HG02852 (cell line): Measurements from ENCODE around the gene FXYD5.
"Not testable (repeated sequence)": the region's sequence is repeated elsewhere in the genome, so short reads cannot be mapped to it uniquely, and the experiment has no call there.

ENCODE experiments used
- ATAC-seq: cut with Tn5 transposase; IDR thresholded peaks from one replicate; pipeline ENCODE4 v1.9.1; 2021; ENCODE audit warnings: mild to moderate bottlenecking, moderate library complexity; ENCODE audit not compliant: unreplicated experiment

Gene FXYD5

GRCh38 chr19:35136977-35137702 lies 17.4 kb upstream of the FXYD5 start:
- no peak for ATAC-seq

GRCh38 chr19:35138305-35138892 lies 16.1 kb upstream of the FXYD5 start, which contains the start of gene FXYD1:
FXYD1 (plus strand) TSS chr19:35138824; CDS start chr19:35140080, 1,256 bp downstream.
- no peak for ATAC-seq

- ATAC-seq = no peak
These were observed 14.2 kb upstream of the FXYD5 start for GRCh38 chr19:35140207-35140961.

- ATAC-seq = peak; percentile 69
These were observed 13.3 kb upstream of the FXYD5 start for GRCh38 chr19:35140962-35141836.

GRCh38 chr19:35141837-35142605 lies 12.5 kb upstream of the FXYD5 start:
- no peak for ATAC-seq

GRCh38 chr19:35142606-35143230 lies 11.8 kb upstream of the FXYD5 start:
- no peak for ATAC-seq

- no peak for ATAC-seq
These were observed 11.3 kb upstream of the FXYD5 start, which contains the start of gene FXYD7 for GRCh38 chr19:35143231-35143715. FXYD7 (plus strand) TSS chr19:35143255; CDS start chr19:35143334, 79 bp downstream.

- no peak for ATAC-seq
These were observed 10.7 kb upstream of the FXYD5 start for GRCh38 chr19:35143818-35144217.

GRCh38 chr19:35144259-35144599 lies 10.3 kb upstream of the FXYD5 start:
- no peak for ATAC-seq

- no peak for ATAC-seq
These were observed 9.7 kb upstream of the FXYD5 start for GRCh38 chr19:35144600-35145436.

GRCh38 chr19:35146746-35147459 lies 7.6 kb upstream of the FXYD5 start:
- ATAC-seq = no peak

GRCh38 chr19:35149463-35149862 lies 5.1 kb upstream of the FXYD5 start:
- ATAC-seq = no peak

GRCh38 chr19:35150445-35150844 lies 4.1 kb upstream of the FXYD5 start:
- ATAC-seq = no peak

- no peak for ATAC-seq
These were observed 3.1 kb upstream of the FXYD5 start for GRCh38 chr19:35151273-35152065.

GRCh38 chr19:35153129-35153522 lies 1.4 kb upstream of the FXYD5 start:
- not testable (repeated sequence) for ATAC-seq

GRCh38 chr19:35153701-35154524 lies 622 bp upstream of the FXYD5 start:
- ATAC-seq = no peak
